CD4-positive, alpha-beta T cell treated with Interleukin-4 for 1 hour (primary cell): ENCODE measurements around the gene VPS4A.

Experiments
- DNase-seq, 2 donors: peaks; one replicate each; pipeline ENCODE4 v3.0.0-alpha.2; 2020 to 2022

VPS4A gene

GRCh38 chr16:69368866-69369265, 57.7 kb downstream of the VPS4A start:
- DNase-seq, result no peak

DNA sequence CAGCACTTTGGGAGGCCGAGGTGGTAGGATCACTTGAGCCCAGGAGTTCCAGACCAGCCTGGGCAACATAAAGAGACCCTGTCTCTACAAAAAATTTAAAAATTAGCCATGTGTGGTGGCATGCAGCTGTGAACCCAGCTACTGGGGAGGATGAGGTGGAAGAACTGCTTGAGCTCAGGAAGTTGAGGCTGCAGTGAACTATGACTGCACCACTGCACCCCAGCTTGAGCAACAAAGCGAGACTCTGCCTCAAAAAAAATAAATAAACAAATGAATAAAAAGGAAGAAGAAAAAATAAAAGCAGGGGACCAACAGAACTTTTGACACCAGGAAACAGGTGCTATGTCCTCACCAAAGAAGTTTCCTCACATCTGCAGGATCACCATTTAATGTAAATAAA, 60.4 kb downstream of the VPS4A start:
- DNase-seq, result peak in 1 of 2 donors; percentile 22

- DNase-seq, result no peak
These were observed 61.9 kb downstream of the VPS4A start for GRCh38 chr16:69373019-69373418.
